HCT116 (cell line): ENCODE data around the gene ELOA. TPM values are rescaled to one million over a fixed set of nuclear protein-coding genes. Genes with fewer than 3 reads are reported as not detected.

ENCODE experiments used
- ATAC-seq: fragments of 200-7000 bp; cut with Tn5 transposase; 2 replicates; pipeline ENCODE4 v1.9.1; 2020; ENCODE audit warnings: mild to moderate bottlenecking, moderate library complexity
- BruUV-seq: library from RNA; stranded (reverse); fragments of 400-500 nt; replicated peaks from 2 replicates; lab custom pipeline; 2021; lab: Mats Ljungman, UMichigan
- CTCF ChIA-PET: fragments of 300-600 bp; sonication (Branson Sonifier 250); formaldehyde crosslinking; loops from one replicate; lab custom pipeline; 2021; ENCODE audit warnings: antibody characterized with exemption; lab: Charles Lee
- POLR2A ChIA-PET: fragments of 300-600, 350-600 bp; sonication (Branson Sonifier 250); formaldehyde crosslinking; loops from one replicate; lab custom pipeline; 2021; ENCODE audit warnings: antibody characterized with exemption; lab: Charles Lee
- RAD21 ChIA-PET, 2 experiments: fragments of 300-600 bp; sonication (Branson Sonifier 250); formaldehyde crosslinking; loops; one replicate each; lab custom pipeline; 2023; ENCODE audit warnings: low total read pairs in 2 of 2; ENCODE audit not compliant: uncharacterized antibody in 2 of 2, unreplicated experiment in 2 of 2, low non-redundant PET in 1 of 2; lab: Charles Lee
- DNase-seq: peaks from one replicate; pipeline ENCODE4 v3.0.0-alpha.2; 2010; ENCODE audit warnings: low read depth, low spot score
- H2AFZ ChIP-seq: fragments of 200-600 bp; shearing (Covaris generic), sonication (generic); 2 replicates; pipeline ENCODE4 v1.6.1; 2017; ENCODE audit warnings: low read depth, mixed run types, mixed read lengths, antibody characterized with exemption, low read length; ENCODE audit not compliant: poor library complexity, severe bottlenecking
- H3K27ac ChIP-seq: 2 replicates; pipeline ENCODE4 v1.5.1; 2012; ENCODE audit warnings: low read depth, low read length
- H3K27me3 ChIP-seq: fragments of 200-600 bp; sonication (generic); 2 replicates; pipeline ENCODE4 v1.6.1; 2016; ENCODE audit warnings: mixed run types, low read length, mixed read lengths; ENCODE audit not compliant: insufficient read depth
- H3K36me3 ChIP-seq, 2 experiments: fragments of 200-500 bp in 1 of 2; fragments of 200-600 bp in 1 of 2; sonication (Bioruptor generic) in 1 of 2; sonication (generic) in 1 of 2; 2 replicates each; pipeline versions ENCODE4 v1.5.1 to v1.6.1; 2014 to 2016; ENCODE audit warnings: low read length in 2 of 2, inconsistent platforms in 1 of 2, mixed read lengths in 1 of 2, mixed run types in 1 of 2; ENCODE audit not compliant: insufficient read depth in 2 of 2, control insufficient read depth in 1 of 2
- H3K4me1 ChIP-seq, 2 experiments: fragments of 200-600 bp in 1 of 2; sonication (generic) in 1 of 2; 2 replicates each; pipeline versions ENCODE4 v1.5.1 to v1.6.1; 2012 to 2017; ENCODE audit warnings: low read length in 2 of 2, inconsistent platforms in 1 of 2, mild to moderate bottlenecking in 1 of 2, mixed read lengths in 1 of 2, mixed run types in 1 of 2, moderate library complexity in 1 of 2; ENCODE audit not compliant: insufficient read depth in 2 of 2, control insufficient read depth in 1 of 2
- H3K4me2 ChIP-seq: fragments of 200-600 bp; sonication (generic); 2 replicates; pipeline ENCODE4 v1.6.1; 2017; ENCODE audit warnings: mixed run types, low read length, mixed read lengths
- H3K4me3 ChIP-seq, 2 experiments: fragments of 200-600 bp in 1 of 2; sonication (generic) in 1 of 2; replicated peaks in 1 of 2; 2 replicates each; pipeline ENCODE4 v1.5.1; 2011 to 2016; ENCODE audit warnings: low read length in 2 of 2, control low read depth in 1 of 2, low read depth in 1 of 2, mild to moderate bottlenecking in 1 of 2, mixed read lengths in 1 of 2, mixed run types in 1 of 2
- H3K79me2 ChIP-seq: fragments of 200-600 bp; sonication (generic); 2 replicates; pipeline ENCODE4 v1.6.1; 2017; ENCODE audit warnings: mild to moderate bottlenecking, mixed run types, low read length, moderate library complexity, mixed read lengths; ENCODE audit not compliant: insufficient read depth
- H3K9ac ChIP-seq: fragments of 200-600 bp; sonication (generic); 2 replicates; pipeline ENCODE4 v1.6.1; 2016; ENCODE audit warnings: low read length, mixed read lengths
- H3K9me2 ChIP-seq: fragments of 200-600 bp; sonication (generic), shearing (Covaris generic); 2 replicates; pipeline ENCODE4 v1.6.1; 2017; ENCODE audit warnings: mixed run types, mild to moderate bottlenecking, moderate library complexity; ENCODE audit not compliant: insufficient read depth
- H3K9me3 ChIP-seq, 2 experiments: fragments of 200-500 bp in 1 of 2; fragments of 200-600 bp in 1 of 2; sonication (Bioruptor generic) in 1 of 2; sonication (generic) in 1 of 2; 2 replicates each; pipeline ENCODE4 v1.6.1; 2014 to 2017; ENCODE audit warnings: low read length in 2 of 2, mixed read lengths in 2 of 2, inconsistent platforms in 1 of 2, low read depth in 1 of 2, mild to moderate bottlenecking in 1 of 2, mixed run types in 1 of 2, moderate library complexity in 1 of 2; ENCODE audit not compliant: control insufficient read depth in 1 of 2, insufficient read depth in 1 of 2
- H4K20me1 ChIP-seq: fragments of 200-600 bp; sonication (generic), shearing (Covaris generic); 2 replicates; pipeline ENCODE4 v1.6.1; 2017; ENCODE audit warnings: mixed run types, mild to moderate bottlenecking, moderate library complexity; ENCODE audit not compliant: insufficient read depth
- POLR2AphosphoS5 ChIP-seq: IDR thresholded peaks from 2 replicates; pipeline ENCODE4 v1.6.1; 2011; ENCODE audit warnings: mild to moderate bottlenecking, low read depth, low read length, moderate library complexity
- RAD21 ChIP-seq: IDR thresholded peaks from 2 replicates; pipeline ENCODE4 v1.6.1; 2012; ENCODE audit warnings: low read depth, mild to moderate bottlenecking
- TCF7L2 ChIP-seq: IDR thresholded peaks from 2 replicates; pipeline ENCODE4 v1.7.0; 2011; ENCODE audit warnings: borderline replicate concordance, inconsistent platforms; ENCODE audit not compliant: insufficient read depth, insufficient read length; ENCODE audit errors: extremely low read depth
- intact Hi-C: fragments of 100-400 bp; cut with micrococcal nuclease; formaldehyde crosslinking; loops from 2 replicates; pipeline ENCODE4 v1.10.0; 2022
- total RNA-seq: library from RNA; stranded (reverse); gene quantifications from one replicate; pipeline ENCODE4 v1.2.1, GENCODE V29; 2021; ENCODE audit not compliant: unreplicated experiment
- TF ChIP-seq, protein P1 (sequence below): IDR thresholded peaks from 2 replicates; pipeline ENCODE4 v1.6.1; 2012; ENCODE audit warnings: low read depth
- TF ChIP-seq, protein P2 (sequence below), 3 experiments: fragments of 200-600 bp in 1 of 3; sonication (generic) in 1 of 3; IDR thresholded peaks in 2 of 3; conservative IDR thresholded peaks in 1 of 3; 2 replicates each; pipeline ENCODE4 v1.5.1; 2012 to 2017; ENCODE audit warnings: low read depth in 2 of 3, low read length in 2 of 3, antibody characterized with exemption in 1 of 3, borderline replicate concordance in 1 of 3, control low read depth in 1 of 3, mild to moderate bottlenecking in 1 of 3, mixed read lengths in 1 of 3, mixed run types in 1 of 3, moderate library complexity in 1 of 3; ENCODE audit not compliant: insufficient read depth in 1 of 3

The ELOA gene
- total RNA-seq, 1 experiment from 2014 or later, result 39.3 TPM

- TF ChIP-seq, protein P1, sequence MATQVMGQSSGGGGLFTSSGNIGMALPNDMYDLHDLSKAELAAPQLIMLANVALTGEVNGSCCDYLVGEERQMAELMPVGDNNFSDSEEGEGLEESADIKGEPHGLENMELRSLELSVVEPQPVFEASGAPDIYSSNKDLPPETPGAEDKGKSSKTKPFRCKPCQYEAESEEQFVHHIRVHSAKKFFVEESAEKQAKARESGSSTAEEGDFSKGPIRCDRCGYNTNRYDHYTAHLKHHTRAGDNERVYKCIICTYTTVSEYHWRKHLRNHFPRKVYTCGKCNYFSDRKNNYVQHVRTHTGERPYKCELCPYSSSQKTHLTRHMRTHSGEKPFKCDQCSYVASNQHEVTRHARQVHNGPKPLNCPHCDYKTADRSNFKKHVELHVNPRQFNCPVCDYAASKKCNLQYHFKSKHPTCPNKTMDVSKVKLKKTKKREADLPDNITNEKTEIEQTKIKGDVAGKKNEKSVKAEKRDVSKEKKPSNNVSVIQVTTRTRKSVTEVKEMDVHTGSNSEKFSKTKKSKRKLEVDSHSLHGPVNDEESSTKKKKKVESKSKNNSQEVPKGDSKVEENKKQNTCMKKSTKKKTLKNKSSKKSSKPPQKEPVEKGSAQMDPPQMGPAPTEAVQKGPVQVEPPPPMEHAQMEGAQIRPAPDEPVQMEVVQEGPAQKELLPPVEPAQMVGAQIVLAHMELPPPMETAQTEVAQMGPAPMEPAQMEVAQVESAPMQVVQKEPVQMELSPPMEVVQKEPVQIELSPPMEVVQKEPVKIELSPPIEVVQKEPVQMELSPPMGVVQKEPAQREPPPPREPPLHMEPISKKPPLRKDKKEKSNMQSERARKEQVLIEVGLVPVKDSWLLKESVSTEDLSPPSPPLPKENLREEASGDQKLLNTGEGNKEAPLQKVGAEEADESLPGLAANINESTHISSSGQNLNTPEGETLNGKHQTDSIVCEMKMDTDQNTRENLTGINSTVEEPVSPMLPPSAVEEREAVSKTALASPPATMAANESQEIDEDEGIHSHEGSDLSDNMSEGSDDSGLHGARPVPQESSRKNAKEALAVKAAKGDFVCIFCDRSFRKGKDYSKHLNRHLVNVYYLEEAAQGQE, result no peak
- TF ChIP-seq, all 23 proteins: peak for 4
Observed at GRCh38 chr1:23809751-23810171, 66.5 kb downstream of the ELOA start (continued).

GRCh38 chr1:23810818-23811540, 67.7 kb downstream of the ELOA start:
- CTCF ChIA-PET, result interaction anchor here (0.6 to 3.2 kb wide), 11 partner anchors 9 to 105 kb away, joined by 3 to 21 read pairs (median 5); partner anchors contain the start of genes GALE, HMGCL, LYPLA2 and PITHD1
- H3K27me3 ChIP-seq, result no peaks in the 10 kb centered on the region
- H3K79me2 ChIP-seq, result no peaks in the 10 kb centered on the region
- DNase-seq, result no peak
- H3K27ac ChIP-seq, result no peak overlapping the region
- H3K9me2 ChIP-seq, result no peaks in the 10 kb centered on the region
- RAD21 ChIA-PET, result interaction anchor here (2.0 to 2.3 kb wide), 2 partner anchors 106 kb away, joined by 5 to 11 read pairs; no protein-coding TSS in a partner anchor
- no peak overlapping the region for H3K4me2 ChIP-seq
- H2AFZ ChIP-seq, result no peak overlapping the region
- no peak for TF ChIP-seq POLR2AphosphoS5
- TF ChIP-seq RAD21, result peak; percentile 52
- TF ChIP-seq, protein P2, sequence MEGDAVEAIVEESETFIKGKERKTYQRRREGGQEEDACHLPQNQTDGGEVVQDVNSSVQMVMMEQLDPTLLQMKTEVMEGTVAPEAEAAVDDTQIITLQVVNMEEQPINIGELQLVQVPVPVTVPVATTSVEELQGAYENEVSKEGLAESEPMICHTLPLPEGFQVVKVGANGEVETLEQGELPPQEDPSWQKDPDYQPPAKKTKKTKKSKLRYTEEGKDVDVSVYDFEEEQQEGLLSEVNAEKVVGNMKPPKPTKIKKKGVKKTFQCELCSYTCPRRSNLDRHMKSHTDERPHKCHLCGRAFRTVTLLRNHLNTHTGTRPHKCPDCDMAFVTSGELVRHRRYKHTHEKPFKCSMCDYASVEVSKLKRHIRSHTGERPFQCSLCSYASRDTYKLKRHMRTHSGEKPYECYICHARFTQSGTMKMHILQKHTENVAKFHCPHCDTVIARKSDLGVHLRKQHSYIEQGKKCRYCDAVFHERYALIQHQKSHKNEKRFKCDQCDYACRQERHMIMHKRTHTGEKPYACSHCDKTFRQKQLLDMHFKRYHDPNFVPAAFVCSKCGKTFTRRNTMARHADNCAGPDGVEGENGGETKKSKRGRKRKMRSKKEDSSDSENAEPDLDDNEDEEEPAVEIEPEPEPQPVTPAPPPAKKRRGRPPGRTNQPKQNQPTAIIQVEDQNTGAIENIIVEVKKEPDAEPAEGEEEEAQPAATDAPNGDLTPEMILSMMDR (IDR thresholded peaks at IDR 0.05 in 2 of 3, conservative IDR thresholded peaks at IDR 0.05 in 1 of 3; ENCODE audit: borderline replicate concordance in 1 of 3, insufficient read depth in 1 of 3, low read depth in 2 of 3, low read length in 2 of 3), result peak; percentile 56 to 85 (median 76); a peak in 5 of 6 replicates
- TF ChIP-seq TCF7L2, result no peak
- H3K36me3 ChIP-seq, result no peaks in the 10 kb centered on the region; a peak in 1 of 4 replicates
- H3K4me1 ChIP-seq, result peaks cover 6 to 15% of the 10 kb centered on the region in 2 experiments; a peak in 2 of 4 replicates
- no peaks in the 10 kb centered on the region for H3K9me3 ChIP-seq
- intact Hi-C loops, result no loop called here
- ATAC-seq, result peak; percentile 80
- no peaks in the 10 kb centered on the region for H4K20me1 ChIP-seq
- POLR2A ChIA-PET, result interaction anchor here (0.7 kb wide), 1 partner anchor 106 kb away, joined by 4 read pairs; no protein-coding TSS in a partner anchor
- no peak overlapping the region for H3K4me3 ChIP-seq
- no TSS peak for BruUV-seq
- no peak overlapping the region for H3K9ac ChIP-seq

Other genes starting within 250 kb of the ELOA start
- gene E2F2, start 212.2 kb upstream of the ELOA start, total RNA-seq, result 16.3 TPM
- 183 TPM for gene ID3, start 184.0 kb upstream of the ELOA start, total RNA-seq
- gene RPL11, start 51.7 kb upstream of the ELOA start, total RNA-seq, result 1,262 TPM
- gene PITHD1, start 34.9 kb downstream of the ELOA start, total RNA-seq, result 57.2 TPM
- 78.0 TPM for gene LYPLA2, start 47.7 kb downstream of the ELOA start, total RNA-seq
- gene GALE, start 57.3 kb downstream of the ELOA start, total RNA-seq, result 114 TPM
- gene HMGCL, start 82.0 kb downstream of the ELOA start, total RNA-seq, result 36.2 TPM
- gene FUCA1, start 124.8 kb downstream of the ELOA start, total RNA-seq, result 20.7 TPM
- gene CNR2, start 169.9 kb downstream of the ELOA start, total RNA-seq, result 0.05 TPM
- 92.1 TPM for gene PNRC2, start 216.4 kb downstream of the ELOA start, total RNA-seq
- gene SRSF10, start 236.9 kb downstream of the ELOA start, total RNA-seq, result 142 TPM